DMS 273 (cell line): ENCODE measurements around the gene TERC.
A peak's percentile ranks its signal among the peaks of the same experiment; 100 is the strongest.
"Not testable (repeated sequence)": the region's sequence is repeated elsewhere in the genome, so short reads cannot be mapped to it uniquely, and the experiment has no call there.

Experiments used
- DNase-seq: peaks from one replicate; lab custom pipeline; 2025; ENCODE audit not compliant: unreplicated experiment; lab: John Stamatoyannopoulos, UW

Gene TERC

DNA sequence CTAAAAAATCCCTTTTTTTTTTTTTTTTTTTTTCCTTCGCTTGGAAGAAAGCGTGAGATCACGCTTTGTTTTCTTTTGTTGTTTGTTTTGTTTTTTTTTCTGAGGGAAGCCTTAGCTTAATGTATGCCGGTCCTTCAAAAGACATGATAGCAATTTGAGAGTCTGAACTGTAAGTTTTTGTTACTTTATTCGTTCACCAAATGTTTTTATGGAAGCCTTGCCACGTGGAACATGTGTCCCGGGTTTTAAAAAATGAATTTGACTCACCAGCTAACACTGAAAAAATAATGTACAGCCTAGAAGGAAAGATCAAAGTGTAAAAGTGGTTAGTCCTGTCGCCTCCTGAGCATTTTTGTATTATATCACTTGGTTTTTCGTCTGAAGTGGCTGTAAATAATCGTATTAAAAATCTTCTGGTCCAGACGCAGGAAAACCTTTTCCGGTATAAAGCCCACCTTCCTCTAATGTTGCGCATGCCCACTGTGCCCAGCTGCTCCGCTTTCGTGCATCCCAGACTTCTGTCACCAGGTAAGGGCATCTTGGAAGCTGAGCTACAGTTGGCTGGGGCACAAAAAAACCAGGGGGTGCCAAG is 7.5 kb upstream of the TERC start:
- peak; percentile 96 for DNase-seq

DNA sequence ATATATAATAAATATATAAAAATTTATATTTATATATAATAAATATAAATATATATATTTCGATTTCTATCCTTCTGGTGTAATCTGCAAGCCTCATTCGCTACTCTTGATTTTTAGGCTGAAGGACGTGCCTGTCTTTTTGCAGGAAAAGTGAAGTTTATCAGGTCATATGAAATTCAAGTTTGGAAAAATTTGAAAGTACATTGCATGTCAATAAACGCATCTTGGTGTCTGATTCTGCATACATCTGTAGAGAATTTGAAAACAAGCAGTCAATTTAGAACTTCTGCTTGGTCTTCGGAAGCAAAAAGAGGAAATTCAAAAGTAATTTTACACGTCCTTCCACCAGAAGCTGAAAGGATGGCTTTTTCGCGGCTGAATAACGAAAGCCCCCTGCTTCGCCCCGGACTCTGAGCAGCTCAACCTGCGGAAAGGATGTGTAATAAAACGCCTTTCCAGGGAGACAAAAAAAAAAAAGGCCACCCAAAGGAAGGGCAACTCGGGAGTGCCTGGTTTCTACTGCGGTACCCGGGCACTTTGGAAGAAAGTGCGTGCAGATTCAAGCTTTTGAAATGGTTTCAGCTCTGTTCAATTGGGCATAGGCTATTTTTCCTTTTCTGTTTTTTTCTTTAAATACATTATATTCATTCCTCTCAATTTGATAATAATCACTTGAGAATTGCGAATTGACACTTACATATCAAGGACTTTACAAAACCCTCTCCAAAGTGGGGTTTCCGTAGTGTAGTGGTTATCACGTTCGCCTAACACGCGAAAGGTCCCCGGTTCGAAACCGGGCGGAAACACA is 6.8 kb upstream of the TERC start:
- DNase-seq = peak; percentile 95

DNA sequence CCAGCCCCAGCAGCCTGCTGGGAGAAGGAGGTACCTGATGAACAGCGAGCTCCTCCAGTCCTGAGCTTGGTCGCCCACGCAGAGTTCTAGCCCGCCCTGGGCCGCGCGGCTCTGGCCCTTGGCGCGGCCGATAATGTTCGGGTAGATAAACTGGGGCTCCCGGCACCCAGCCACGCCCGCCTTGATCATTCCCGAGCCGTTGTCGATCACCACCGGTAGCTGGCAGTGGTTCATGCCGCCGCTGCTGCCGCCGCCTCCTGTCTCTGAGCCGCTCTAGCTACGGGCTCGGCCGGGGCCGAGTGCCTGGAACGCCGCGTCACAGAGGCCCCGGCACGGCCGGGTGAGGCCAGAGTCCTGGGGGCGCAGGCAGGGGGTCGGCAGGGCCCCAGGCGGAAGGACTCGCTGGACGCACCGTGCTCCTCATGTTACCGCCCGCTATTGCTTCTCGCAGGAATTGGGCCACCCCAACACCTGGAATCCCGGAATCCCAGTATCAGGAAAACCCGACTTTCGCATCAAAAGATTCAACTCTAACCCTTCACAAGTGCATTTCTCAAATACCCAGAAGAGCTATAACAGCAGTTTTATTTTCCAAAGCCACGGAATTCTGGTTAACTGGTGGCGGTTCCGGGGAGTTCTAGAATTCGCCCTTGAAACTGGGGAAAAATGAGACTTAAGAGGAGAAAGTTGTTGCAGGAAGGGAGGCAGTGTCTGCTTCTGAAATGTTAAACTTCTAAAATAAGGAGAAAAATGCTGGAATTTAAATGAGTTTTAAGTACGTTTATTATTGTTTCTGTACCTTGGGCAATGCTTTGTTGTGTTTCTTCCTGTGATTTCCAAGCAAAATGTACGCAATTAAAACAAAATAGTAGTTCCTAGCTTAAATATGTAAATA is 4.7 kb upstream of the TERC start, which contains the start of gene ACTRT3:
Gene ACTRT3 (minus strand): TSS at position 275 of the 895 bp plus-strand sequence. CDS start 41 bp downstream, at position 234.
- peak; percentile 92 for DNase-seq

DNA sequence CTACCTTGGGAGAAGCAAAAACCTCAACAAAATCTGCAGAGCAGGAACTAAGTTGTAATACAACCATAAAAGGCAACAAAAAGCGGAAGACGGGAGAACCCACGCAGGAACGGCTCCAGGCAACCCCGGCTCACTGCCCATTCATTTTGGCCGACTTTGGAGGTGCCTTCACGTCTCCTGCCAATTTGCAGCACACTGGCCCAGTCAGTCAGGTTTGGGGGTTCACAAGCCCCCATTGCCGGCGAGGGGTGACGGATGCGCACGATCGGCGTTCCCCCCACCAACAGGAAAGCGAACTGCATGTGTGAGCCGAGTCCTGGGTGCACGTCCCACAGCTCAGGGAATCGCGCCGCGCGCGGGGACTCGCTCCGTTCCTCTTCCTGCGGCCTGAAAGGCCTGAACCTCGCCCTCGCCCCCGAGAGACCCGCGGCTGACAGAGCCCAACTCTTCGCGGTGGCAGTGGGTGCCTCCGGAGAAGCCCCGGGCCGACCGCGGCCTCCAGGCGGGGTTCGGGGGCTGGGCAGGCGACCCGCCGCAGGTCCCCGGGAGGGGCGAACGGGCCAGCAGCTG is 463 bp downstream of the TERC start:
- peak; percentile 77 for DNase-seq

DNA sequence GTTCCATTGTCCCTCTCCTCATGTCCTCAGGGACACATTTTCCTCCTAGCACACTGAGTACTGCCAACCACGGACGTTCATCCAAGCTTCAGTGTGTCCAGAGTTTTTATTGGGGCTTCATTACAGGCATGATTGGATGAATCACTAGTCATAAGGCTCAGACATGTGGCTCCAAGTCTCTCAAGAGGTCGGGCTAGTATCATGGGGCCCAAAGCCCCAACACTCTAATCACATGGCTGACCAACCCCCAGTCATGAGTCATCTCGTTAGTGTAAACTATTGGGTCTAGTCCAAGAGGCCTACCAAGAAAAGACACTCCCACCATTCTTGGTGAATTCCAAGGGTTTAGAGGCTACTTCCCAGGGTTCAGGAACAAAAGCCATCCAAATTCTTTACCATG is 4.4 kb downstream of the TERC start:
- DNase-seq = no peak

DNA sequence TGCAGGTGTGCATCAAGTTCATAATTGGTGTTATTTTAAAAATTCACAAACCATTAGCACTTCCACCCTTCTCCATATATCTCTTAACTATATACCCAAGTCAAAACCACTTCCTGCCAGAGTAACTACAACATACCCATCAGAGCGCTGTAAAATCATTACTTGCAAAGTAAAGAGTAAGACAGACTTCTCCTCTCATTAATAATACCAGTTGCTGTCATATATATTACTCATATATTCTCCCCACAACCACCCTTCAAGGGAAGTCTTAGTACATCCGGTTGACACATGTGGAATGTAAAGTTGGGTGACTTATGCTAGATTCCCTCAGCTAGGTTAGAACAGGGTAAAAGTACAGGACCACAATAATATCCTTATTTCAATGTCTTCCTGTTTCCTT is 5.6 kb downstream of the TERC start:
- no peak for DNase-seq

DNA sequence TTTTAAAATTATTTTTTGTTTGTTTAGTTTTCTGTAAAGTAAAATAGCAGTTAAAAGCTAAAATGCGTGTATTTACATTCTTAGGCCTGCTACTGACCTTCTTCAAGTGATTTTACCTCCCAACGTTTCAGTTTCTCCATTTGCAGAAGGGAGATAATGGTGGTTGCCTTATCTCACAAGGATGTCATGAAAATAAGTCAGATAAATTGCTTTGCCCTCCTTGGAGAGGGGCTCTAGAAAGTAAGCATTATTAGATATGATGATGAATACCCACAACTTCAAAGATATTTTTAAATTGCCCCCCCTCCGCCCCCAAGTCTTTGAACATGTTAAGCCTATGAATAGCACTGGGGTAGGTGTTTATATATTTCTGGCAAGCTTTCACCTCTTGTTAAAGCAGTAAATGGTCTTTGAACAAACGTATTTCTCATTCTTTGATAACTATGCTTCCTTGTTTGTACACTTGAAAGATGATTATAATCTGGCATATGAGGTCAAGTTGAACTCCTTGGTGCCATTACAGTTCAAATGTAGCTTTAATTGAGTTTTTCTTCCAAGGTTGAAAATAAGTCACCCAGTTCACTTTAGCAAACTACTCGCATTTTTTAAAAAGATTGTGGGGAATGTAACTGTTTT is 6.4 kb downstream of the TERC start:
- no peak for DNase-seq

DNA sequence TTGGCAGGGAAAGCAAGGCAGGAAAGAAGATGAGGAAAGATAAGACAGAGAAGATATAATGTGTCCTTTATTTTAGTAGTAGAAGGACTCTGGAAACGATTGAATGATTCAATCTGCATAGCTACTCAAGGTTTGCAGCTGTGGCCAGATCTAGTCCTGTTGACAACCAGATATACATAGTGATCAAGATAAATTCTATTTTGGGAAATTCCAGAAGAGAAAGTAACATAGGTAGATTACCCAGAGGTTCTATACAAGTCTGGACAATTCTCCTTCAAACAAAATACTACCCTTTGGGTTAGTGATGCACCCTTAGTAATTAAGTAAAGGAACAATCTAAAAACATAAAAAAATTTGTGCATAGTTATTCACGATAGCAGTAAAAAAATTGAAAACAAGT is 9.4 kb downstream of the TERC start:
- no peak for DNase-seq

DNA sequence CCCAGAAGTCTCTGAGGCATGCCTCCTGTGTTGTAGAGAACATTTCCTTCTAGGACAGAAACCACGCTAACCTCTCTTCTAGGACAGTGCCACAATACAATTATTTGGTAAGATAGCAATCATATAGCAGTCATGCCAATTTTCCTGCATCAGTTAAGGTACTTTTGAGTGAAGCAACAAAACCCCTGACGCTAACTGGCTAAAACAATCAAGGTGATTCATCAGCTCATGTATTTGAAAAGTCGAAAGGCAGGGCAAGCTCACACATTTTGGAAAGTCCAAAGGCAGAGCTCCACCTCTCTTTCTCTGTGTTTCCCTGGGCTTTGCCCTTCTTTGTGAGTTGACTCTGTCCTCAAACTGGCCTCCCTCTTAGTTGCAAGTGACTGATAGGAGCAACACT is 10.1 kb downstream of the TERC start:
- DNase-seq = no peak

DNA sequence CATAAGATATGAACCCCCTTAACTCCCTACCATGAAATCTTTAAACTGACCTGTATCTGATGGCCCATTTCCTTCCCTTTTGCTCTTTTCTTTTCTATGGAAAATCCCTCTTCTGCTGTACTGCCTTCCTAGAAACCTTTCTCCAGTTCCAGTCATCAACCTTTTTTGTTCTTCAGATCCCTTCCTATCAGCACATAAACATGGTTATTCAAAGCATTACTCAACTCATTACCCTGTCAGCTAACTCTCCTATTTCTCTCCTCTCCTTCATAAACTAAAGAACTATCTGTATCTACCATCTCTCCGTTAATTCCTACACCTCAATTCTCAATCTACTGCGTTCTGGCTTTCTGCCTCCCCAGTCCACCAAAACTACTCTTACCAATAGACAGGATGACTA is 13.0 kb downstream of the TERC start:
- no peak for DNase-seq

DNA sequence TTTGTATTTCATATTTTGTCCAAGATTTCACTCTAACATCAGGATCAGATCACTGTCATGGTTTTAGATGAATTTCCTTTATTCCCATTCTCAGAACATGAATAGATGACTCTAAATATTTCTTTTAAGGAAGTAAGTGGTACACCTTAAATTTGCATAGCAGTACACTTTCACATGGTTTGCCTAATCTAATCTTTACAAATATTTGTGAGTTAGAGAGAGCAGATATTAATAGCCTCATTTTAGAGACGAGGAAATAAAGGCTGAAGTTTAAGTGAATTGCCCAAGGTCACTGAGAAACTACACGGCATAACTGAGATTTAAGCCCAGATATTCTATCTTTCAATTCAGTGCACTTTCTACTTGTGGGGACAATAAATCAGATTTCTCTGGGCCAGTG is 14.2 kb downstream of the TERC start:
- DNase-seq = no peak

DNA sequence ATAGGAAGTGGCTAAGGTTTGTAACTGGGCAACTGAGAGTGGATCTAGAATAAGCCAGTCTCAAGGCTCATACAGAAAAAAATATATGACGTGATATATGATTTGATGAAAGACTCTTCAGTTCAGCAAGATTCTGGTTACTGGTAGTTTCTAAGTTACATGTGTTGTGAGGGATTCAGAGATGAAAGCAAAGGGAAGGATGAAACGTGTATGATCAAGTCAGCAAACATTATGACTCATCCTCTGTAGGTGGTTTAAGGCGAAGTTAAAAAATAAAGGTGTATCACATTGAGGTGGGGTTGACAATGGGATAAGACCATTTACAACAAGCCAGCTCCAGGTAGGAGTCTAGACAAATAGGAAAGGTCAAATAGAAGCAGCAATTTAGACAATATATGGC is 16.2 kb downstream of the TERC start:
- no peak for DNase-seq

DNA sequence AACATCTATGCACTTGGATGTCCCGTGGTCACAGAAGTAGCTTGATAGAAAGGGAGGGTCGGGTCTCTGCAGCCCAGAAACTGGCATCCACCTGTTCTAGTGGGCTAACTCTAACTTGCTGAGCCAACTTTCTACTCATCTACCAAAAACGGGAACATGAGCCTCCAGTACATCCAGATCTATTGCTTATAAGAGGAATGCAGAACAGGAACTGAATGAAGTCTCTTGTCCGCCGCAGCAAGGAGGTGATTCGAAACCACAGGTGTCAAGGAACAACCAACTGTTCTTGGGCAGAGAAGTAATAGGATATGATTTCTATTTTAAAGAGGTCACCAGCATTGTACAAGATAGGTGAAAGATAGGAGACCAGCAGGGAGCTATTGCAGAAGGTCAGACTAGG is 17.9 kb downstream of the TERC start:
- DNase-seq = no peak

DNA sequence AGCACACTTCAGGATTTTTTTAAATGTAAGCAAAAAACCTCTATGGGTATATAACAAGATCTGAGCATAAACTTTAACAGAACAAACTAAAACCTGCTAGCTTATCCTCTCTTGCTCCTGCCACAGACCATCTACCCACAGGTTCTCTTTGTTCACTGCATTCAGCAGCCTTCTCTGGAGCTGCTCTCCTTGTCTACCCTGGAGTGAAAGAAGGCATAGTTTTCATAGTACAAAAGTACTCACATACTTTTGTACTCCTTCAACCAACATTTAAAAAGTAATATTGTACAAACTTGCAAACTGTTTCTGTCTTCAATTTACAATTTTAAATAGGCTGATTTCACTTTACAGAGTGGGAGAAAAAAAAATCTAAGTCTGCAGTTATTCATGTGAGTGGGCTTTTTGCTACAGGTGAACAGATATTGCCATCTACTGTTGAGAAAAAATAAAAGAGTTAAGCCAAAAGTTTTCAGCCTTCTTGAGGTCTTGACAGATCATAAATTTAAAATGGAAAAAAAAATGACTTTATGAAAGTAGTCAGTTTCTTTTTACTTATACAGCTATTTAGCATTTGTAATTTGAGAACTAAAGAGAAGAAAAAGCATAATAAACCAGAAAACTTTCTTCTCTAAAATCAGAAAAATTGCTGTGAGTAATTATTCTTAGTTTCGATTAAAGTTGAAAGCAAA is 20.4 kb downstream of the TERC start:
- peak; percentile 70 for DNase-seq

DNA sequence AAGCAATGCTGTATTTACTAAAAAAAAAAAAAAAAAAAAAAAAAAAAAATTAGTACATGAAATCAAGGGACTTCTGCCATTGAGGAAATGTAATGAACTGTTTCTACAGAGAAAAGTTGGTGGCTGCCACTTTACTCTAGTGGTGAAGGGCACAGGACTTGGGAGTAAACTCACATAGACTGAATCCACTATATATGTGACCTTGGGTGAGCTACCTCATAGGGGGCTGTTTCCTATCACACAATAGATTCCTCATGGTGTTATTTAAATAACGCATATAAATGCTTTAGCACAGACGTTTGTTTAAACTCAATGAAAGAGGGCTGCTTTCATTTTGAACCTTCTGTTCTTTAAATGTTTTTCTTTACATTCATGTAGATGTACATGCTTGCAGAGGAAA is 25.8 kb downstream of the TERC start:
- no peak for DNase-seq

DNA sequence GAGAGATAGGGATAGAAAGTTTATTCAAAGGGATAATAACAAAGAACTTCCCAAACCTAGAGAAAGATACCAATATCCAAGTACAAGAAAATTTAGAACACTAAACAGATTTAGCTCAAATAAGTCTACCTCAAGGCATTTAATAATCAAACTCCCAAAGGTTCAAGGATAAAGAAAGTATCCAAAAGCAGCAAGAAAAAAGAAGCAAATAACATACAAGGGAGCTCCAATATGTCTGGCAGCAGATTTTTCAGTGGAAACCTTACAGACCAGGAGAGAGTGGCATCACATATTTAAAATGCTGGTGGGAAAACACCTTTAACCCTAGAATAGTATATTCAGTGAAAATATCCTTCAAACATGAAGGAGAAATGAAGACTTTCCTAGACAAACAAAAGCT is 33.0 kb downstream of the TERC start:
- DNase-seq = not testable (repeated sequence)

DNA sequence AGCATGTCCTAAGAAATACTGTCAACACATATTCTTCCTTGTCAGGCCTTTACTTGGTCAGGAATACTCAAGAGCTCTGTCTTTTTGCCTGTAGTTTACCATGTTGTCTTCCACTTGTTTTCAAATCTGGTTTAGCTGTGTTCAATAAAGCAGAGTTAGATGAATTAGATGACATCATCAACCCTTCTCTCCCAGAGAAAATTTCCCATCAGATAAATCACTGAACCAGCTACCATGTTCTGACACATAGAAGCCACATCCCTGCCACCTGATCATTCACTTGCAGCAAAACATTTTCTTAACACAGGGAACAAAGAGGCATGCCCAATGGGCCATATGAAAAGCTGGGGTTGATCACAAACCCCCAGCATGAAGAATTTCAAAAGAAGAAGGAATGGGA is 42.1 kb downstream of the TERC start:
- no peak for DNase-seq

DNA sequence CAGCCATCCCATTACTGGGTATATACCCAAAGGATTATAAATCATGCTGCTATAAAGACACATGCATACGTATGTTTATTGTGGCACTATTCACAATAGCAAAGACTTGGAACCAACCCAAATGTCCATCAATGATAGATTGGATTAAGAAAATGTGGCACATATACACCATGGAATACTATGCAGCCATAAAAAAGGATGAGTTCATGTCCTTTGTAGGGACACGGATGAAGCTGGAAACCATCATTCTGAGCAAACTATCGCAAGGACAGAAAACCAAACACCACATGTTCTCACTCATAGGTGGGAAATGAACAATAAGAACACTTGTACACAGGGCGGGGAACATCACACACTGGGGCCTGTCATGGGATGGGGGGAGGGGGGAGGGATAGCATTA is 46.4 kb downstream of the TERC start:
- DNase-seq = not testable (repeated sequence)
